OCI-LY7 (cell line): ENCODE results near the gene WDR35.
"Not testable (repeated sequence)": the region's sequence is repeated elsewhere in the genome, so short reads cannot be mapped to it uniquely, and the experiment has no call there.

Experiments
- EZH2phosphoT487 ChIP-seq: fragments of 200-600 bp; sonication (generic); IDR thresholded peaks from 2 replicates; pipeline ENCODE4 v1.6.1; 2018; ENCODE audit warnings: low read depth, borderline replicate concordance, mild to moderate bottlenecking, mixed run types, antibody characterized with exemption, low read length, moderate library complexity, mixed read lengths
- TF ChIP-seq, protein P1 (sequence below): fragments of 200-600 bp; sonication (generic); conservative IDR thresholded peaks from 2 replicates; pipeline ENCODE4 v1.5.1; 2014; ENCODE audit warnings: mild to moderate bottlenecking, antibody characterized with exemption, low read length, moderate library complexity, mixed read lengths

DNA sequence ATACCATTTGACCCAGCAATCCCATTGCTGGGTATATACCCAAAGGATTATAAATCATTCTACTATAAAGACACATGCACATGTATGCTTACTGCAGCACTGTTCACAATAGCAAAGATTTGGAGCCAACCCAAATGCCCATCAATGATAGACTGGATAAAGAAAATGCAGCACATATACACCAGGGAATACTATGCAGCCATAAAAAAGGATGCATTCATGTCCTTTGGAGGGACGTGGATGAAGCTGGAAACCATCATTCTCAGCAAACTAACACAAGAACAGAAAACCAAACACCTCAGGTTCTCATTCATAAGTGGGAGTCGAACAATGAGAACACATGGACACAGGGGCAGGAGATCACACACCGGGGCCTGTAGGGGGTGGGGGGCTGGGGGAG lies 67.7 kb downstream of the WDR35 start:
- TF ChIP-seq, protein P1, sequence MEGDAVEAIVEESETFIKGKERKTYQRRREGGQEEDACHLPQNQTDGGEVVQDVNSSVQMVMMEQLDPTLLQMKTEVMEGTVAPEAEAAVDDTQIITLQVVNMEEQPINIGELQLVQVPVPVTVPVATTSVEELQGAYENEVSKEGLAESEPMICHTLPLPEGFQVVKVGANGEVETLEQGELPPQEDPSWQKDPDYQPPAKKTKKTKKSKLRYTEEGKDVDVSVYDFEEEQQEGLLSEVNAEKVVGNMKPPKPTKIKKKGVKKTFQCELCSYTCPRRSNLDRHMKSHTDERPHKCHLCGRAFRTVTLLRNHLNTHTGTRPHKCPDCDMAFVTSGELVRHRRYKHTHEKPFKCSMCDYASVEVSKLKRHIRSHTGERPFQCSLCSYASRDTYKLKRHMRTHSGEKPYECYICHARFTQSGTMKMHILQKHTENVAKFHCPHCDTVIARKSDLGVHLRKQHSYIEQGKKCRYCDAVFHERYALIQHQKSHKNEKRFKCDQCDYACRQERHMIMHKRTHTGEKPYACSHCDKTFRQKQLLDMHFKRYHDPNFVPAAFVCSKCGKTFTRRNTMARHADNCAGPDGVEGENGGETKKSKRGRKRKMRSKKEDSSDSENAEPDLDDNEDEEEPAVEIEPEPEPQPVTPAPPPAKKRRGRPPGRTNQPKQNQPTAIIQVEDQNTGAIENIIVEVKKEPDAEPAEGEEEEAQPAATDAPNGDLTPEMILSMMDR, result not testable (repeated sequence)
- not testable (repeated sequence) for TF ChIP-seq EZH2phosphoT487
